BE2C (cell line): ENCODE results near the gene TBC1D16.
"Not testable (repeated sequence)": the region's sequence is repeated elsewhere in the genome, so short reads cannot be mapped to it uniquely, and the experiment has no call there.

Source experiments
- DNase-seq: peaks from one replicate; pipeline ENCODE4 v3.0.0-alpha.2; 2020
- H3K27me3 ChIP-seq: fragments of 250-450 bp; sonication (Bioruptor Pico); 2 replicates; pipeline ENCODE4 v1.5.1; 2020; ENCODE audit warnings: mild to moderate bottlenecking
- H3K36me3 ChIP-seq: fragments of 250-450 bp; sonication (Bioruptor Pico); 2 replicates; pipeline ENCODE4 v1.5.1; 2020; ENCODE audit warnings: mild to moderate bottlenecking
- H3K4me1 ChIP-seq: fragments of 250-450 bp; sonication (Bioruptor Pico); 2 replicates; pipeline ENCODE4 v1.5.1; 2020
- H3K4me3 ChIP-seq: 2 replicates; pipeline ENCODE4 v1.5.1; 2011; ENCODE audit warnings: low read depth, low read length
- H3K9me3 ChIP-seq: fragments of 250-450 bp; sonication (Bioruptor Pico); 2 replicates; pipeline ENCODE4 v1.5.1; 2020
- TF ChIP-seq, protein P1 (sequence below): IDR thresholded peaks from 2 replicates; pipeline ENCODE4 v1.5.1; 2012; ENCODE audit warnings: mild to moderate bottlenecking, low read depth, low read length

The TBC1D16 gene

DNA sequence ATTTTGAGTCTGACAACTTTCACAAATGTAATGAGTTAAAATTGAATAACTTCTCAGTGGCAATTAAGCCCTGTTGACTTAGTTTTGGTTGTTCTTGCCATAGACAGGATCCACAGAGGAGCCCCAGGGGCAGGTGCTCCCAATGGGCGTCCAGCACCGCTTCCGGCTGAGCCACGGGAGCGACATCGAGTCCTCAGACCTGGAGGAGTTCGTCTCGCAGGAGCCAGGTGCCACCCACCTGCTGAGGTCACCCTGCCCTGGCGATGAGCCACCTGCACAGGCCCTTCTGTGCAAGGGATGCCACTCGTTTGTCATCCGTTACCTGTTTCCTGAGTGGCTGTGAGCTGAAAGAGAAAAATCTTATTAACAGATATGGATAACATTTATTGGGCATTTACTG lies 11.5 kb upstream of the TBC1D16 start:
- H3K4me3 ChIP-seq: no peak overlapping the region
- H3K36me3 ChIP-seq: no peaks in the 10 kb centered on the region
- no peak for DNase-seq
- H3K27me3 ChIP-seq: no peaks in the 10 kb centered on the region
- no peaks in the 10 kb centered on the region for H3K9me3 ChIP-seq
- H3K4me1 ChIP-seq: 0 out of 2 replicates have a peak, but pooled peaks cover 3% of the 10 kb centered on the region
- TF ChIP-seq, protein P1, sequence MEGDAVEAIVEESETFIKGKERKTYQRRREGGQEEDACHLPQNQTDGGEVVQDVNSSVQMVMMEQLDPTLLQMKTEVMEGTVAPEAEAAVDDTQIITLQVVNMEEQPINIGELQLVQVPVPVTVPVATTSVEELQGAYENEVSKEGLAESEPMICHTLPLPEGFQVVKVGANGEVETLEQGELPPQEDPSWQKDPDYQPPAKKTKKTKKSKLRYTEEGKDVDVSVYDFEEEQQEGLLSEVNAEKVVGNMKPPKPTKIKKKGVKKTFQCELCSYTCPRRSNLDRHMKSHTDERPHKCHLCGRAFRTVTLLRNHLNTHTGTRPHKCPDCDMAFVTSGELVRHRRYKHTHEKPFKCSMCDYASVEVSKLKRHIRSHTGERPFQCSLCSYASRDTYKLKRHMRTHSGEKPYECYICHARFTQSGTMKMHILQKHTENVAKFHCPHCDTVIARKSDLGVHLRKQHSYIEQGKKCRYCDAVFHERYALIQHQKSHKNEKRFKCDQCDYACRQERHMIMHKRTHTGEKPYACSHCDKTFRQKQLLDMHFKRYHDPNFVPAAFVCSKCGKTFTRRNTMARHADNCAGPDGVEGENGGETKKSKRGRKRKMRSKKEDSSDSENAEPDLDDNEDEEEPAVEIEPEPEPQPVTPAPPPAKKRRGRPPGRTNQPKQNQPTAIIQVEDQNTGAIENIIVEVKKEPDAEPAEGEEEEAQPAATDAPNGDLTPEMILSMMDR: no peak

DNA sequence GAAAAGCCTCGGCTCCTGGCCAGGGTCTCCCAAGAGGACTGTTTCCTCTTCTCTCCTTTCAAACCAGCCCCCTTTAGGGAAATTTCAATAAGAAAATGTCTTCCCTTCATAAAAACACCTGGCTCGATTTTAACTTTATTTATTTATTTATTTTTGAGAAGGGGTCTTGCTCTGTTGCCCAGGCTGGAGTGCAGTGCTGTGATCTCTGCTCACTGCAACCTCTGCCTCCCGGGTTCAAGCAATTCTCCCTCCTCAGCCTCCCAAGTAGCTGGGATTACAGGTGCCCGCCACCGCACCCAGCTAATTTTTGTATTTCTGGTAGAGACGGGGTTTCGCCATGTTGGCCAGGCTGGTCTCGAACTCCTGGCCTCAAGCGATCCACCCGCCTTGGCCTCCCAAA lies 11.0 kb upstream of the TBC1D16 start:
- not testable (repeated sequence) for H3K9me3 ChIP-seq, H3K36me3 ChIP-seq, H3K4me3 ChIP-seq, H3K4me1 ChIP-seq, H3K27me3 ChIP-seq, DNase-seq

DNA sequence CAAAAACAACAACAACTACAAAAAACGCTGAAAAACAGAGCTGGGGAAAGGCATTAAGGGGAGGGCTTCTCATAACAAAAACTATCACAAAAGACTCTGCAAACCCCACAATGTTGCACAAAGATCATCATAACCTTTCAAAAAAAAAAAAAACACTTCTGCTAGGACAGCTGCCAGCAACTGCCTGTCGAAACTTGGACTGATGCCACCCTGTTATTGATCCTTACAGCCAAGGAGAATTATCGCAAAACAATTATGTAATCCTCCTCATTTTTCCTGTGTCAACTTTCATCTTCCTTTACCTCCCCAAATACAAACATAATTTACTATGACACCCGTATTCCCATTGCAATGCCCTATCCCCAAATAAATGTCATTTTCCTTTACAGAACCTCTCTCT lies 10.0 kb upstream of the TBC1D16 start:
- Histone ChIP-seq H3K27me3 (no peaks in the 10 kb centered on the region), H3K4me3 (no peak overlapping the region), H3K36me3 (no peaks in the 10 kb centered on the region), H3K4me1 (0 out of 2 replicates have a peak, but pooled peaks cover 3% of the 10 kb centered on the region), H3K9me3 (no peaks in the 10 kb centered on the region)
- TF ChIP-seq, protein P1: no peak
- DNase-seq: no peak

DNA sequence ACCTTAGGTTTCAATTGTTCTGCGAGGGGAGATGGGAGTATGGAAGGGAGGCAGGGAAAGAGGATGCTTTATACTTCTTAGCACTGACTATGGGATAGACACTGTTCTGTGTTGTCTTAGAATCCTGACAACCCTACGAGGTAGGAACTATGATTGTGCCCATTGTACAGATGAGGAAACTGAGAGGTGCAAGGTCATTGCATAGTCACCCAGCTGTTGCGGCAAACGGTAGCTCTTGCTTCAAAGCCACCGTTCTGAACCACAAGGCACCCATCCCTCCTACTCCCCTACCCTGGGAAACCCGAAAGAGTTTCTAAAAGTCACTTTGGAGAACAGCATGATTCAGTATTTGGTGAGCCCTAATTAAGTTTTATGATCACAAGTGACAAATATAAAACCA lies 8.3 kb upstream of the TBC1D16 start:
- no peak for DNase-seq

DNA sequence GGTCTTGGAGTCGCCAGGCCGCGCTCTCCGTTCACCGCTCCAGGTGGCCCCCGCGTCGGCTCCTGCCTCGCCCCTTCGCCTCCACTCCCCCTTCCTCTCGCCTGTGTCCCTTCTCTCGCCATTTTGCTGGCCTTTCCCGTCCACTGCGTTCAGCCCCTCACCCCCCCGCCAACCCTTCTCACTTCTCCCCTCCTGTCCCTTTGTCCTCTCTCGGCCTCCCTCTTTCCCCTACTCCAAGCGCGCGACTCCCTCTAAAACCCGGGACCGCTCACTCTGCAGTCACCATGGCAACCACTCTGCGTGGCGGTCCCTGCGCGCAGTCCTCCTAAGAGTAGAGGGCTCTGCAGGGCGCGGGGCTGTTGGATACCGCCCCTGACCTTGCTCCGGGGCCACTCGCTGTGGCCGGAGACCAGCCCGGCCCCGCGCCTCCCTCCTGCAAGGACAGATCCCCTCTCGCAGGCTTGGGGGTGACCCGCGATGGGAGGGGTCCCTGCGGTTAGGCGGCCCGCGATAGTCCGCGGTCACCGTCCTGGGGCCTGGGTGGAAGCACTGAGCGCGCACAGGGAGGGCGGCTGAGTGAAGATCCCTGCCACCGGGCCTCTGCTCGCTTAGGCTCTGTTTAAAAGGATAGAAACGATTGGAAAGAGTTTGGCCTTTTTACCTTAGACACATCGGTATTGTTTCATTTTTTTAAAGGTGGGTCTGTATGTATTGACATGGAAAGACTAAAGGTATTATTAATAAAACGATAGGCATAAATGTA lies 1.2 kb upstream of the TBC1D16 start:
- TF ChIP-seq, protein P1: no peak
- Histone ChIP-seq H3K4me3 (peak overlapping the region; percentile 81), H3K36me3 (no peaks in the 10 kb centered on the region), H3K27me3 (no peaks in the 10 kb centered on the region), H3K9me3 (no peaks in the 10 kb centered on the region), H3K4me1 (no peaks in the 10 kb centered on the region)
- peak; percentile 71 for DNase-seq

More for the DNA sequence above, 8.3 kb upstream of the TBC1D16 start:
- H3K9me3 ChIP-seq: no peaks in the 10 kb centered on the region
- 0 out of 2 replicates have a peak, but pooled peaks cover 3% of the 10 kb centered on the region for H3K4me1 ChIP-seq
- H3K27me3 ChIP-seq: no peaks in the 10 kb centered on the region
- TF ChIP-seq, protein P1: no peak
- H3K36me3 ChIP-seq: no peaks in the 10 kb centered on the region
- H3K4me3 ChIP-seq: no peak overlapping the region

DNA sequence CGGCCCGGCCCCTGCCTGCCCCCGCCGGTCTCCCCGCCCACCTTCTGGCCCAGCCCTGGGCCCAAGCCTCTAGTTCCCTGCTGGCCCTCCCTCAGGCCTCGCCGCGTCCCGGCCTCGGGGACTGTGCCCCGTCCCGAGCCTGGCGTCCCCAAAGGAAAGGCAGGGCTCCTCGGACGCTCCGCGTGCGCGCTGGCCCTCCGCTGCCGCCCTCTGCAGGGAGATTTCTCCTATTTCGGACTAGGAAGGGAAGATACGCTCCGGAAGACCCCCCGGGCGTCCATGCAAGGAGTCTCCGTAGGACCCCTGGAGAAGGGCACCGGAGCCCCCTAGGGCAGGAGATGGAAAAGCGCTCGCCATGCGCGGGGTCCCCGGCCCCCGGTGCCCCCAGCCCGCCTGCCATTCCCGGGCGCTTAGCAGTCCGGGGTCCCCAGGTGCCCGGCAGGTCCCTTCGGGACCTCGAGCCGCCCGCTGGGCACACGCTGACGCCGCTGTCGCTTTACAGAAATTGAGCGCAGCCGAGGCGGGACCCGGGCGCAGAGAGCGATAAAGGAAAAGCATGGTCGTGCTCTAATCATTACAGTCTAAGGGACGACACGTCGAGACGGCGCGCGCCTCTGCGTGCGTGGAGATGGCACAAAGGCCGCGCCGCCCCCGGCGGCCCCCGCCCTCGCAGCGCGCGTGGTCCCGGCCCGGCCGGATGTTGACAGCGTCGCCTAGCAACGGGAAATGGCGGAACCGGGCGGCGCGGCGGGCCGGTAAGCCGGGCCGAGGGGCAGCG lies 454 bp upstream of the TBC1D16 start, which contains the start of gene CCDC40:
TSS of gene CCDC40 (plus strand) at position 706 of the 778 bp plus-strand sequence. CDS start at position 727, 21 bp downstream.
- peak within 1 kb of the TSS; percentile 84 for H3K4me3 ChIP-seq
- no peaks in the 10 kb centered on the region for H3K4me1 ChIP-seq
- no peaks in the 10 kb centered on the region for H3K36me3 ChIP-seq
- TF ChIP-seq, protein P1: peak; percentile 7; the same call in 1 of the 2 replicates
- H3K9me3 ChIP-seq: no peaks in the 10 kb centered on the region
- no peaks in the 10 kb centered on the region for H3K27me3 ChIP-seq
- DNase-seq: peak; percentile 91
